Esophagus squamous epithelium (tissue), 4 donors: Measurements from ENCODE around the gene FOXL1.

Experiments
- POLR2A ChIP-seq, 4 donors: fragments of 450-650 bp; IDR thresholded peaks; one replicate each; pipeline ENCODE4 v1.6.1; 2017; ENCODE audit warnings: antibody characterized with exemption in 4 of 4, mild to moderate bottlenecking in 4 of 4, moderate library complexity in 3 of 4
- TF ChIP-seq, protein P1 (sequence below), 6 experiments: fragments of 450-650 bp in 4 of 6; fragments of 200-600 bp in 2 of 6; sonication (generic) in 2 of 6; IDR thresholded peaks; one replicate each; pipeline ENCODE4 v1.5.1; 2016 to 2019; ENCODE audit warnings: antibody characterized with exemption in 6 of 6, mild to moderate bottlenecking in 4 of 6, moderate library complexity in 4 of 6

GRCh38 chr16:86557587-86557986, 20.8 kb upstream of the FOXL1 start:
- TF ChIP-seq, protein P1, sequence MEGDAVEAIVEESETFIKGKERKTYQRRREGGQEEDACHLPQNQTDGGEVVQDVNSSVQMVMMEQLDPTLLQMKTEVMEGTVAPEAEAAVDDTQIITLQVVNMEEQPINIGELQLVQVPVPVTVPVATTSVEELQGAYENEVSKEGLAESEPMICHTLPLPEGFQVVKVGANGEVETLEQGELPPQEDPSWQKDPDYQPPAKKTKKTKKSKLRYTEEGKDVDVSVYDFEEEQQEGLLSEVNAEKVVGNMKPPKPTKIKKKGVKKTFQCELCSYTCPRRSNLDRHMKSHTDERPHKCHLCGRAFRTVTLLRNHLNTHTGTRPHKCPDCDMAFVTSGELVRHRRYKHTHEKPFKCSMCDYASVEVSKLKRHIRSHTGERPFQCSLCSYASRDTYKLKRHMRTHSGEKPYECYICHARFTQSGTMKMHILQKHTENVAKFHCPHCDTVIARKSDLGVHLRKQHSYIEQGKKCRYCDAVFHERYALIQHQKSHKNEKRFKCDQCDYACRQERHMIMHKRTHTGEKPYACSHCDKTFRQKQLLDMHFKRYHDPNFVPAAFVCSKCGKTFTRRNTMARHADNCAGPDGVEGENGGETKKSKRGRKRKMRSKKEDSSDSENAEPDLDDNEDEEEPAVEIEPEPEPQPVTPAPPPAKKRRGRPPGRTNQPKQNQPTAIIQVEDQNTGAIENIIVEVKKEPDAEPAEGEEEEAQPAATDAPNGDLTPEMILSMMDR (IDR thresholded peaks at IDR 0.05) = no peak
- TF ChIP-seq POLR2A (IDR thresholded peaks at IDR 0.05) = no peak
